ENCODE measurements around the gene ULBP1.
"Not testable (repeated sequence)": the region's sequence is repeated elsewhere in the genome, so short reads cannot be mapped to it uniquely, and the experiment has no call there.

ULBP1 gene

GRCh38 chr6:150001295-150002008 is 37.7 kb downstream of the ULBP1 start:
- peaks cover 0 to 37% (median 2%) of the 10 kb centered on the region in 5 experiments for H3K27me3 ChIP-seq (replicated peaks in 2 of 5; ENCODE audit: control insufficient read depth in 4 of 5, insufficient read depth in 5 of 5, low read length in 4 of 5)
- ChIA-PET POLR2A (no interaction called here), CTCF (no interaction called here)
- H3K4me3 ChIP-seq (ENCODE audit: control insufficient read depth in 1 of 7, extremely low read depth in 1 of 7, insufficient read depth in 4 of 7, low read depth in 2 of 7, low read length in 6 of 7): no peak overlapping the region
- peaks cover 0 to 6% (median 0%) of the 10 kb centered on the region in 5 experiments for H3K9me3 ChIP-seq (ENCODE audit: control extremely low read depth in 1 of 5, control insufficient read depth in 4 of 5, insufficient read depth in 2 of 5, low read depth in 1 of 5, low read length in 4 of 5)
- peaks cover 0 to 18% (median 17%) of the 10 kb centered on the region in 4 experiments for H3K4me1 ChIP-seq (ENCODE audit: control extremely low read depth in 1 of 4, control insufficient read depth in 4 of 4, insufficient read depth in 4 of 4, low read length in 3 of 4)
- no peak for DNase-seq
- 100% methylated on average over 1 of the region's 3 CpGs for WGBS (ENCODE audit: insufficient coverage)
- no peaks in the 10 kb centered on the region for H3K36me3 ChIP-seq (ENCODE audit: control insufficient read depth in 4 of 4, insufficient read depth in 4 of 4, low read length in 3 of 4)
- no peak overlapping the region for H3K27ac ChIP-seq (ENCODE audit: insufficient read depth in 1 of 2, low read depth in 1 of 2, low read length in 2 of 2, poor library complexity in 1 of 2, severe bottlenecking in 2 of 2)

GRCh38 chr6:150002710-150003109 is 39.0 kb downstream of the ULBP1 start:
- H3K4me3 ChIP-seq (ENCODE audit: control insufficient read depth in 1 of 7, extremely low read depth in 1 of 7, insufficient read depth in 4 of 7, low read depth in 2 of 7, low read length in 6 of 7): no peak overlapping the region
- H3K36me3 ChIP-seq (ENCODE audit: control insufficient read depth in 4 of 4, insufficient read depth in 4 of 4, low read length in 3 of 4): no peaks in the 10 kb centered on the region
- POLR2A ChIA-PET: no interaction called here
- WGBS (ENCODE audit: insufficient coverage): 100% methylated on average over 1 of the region's 2 CpGs
- DNase-seq: no peak
- CTCF ChIA-PET: no interaction called here
- peaks cover 0 to 18% (median 17%) of the 10 kb centered on the region in 4 experiments for H3K4me1 ChIP-seq (ENCODE audit: control extremely low read depth in 1 of 4, control insufficient read depth in 4 of 4, insufficient read depth in 4 of 4, low read length in 3 of 4)
- H3K27ac ChIP-seq (ENCODE audit: insufficient read depth in 1 of 2, low read depth in 1 of 2, low read length in 2 of 2, poor library complexity in 1 of 2, severe bottlenecking in 2 of 2): no peak overlapping the region
- H3K9me3 ChIP-seq (ENCODE audit: control extremely low read depth in 1 of 5, control insufficient read depth in 4 of 5, insufficient read depth in 2 of 5, low read depth in 1 of 5, low read length in 4 of 5): peaks cover 0 to 6% (median 0%) of the 10 kb centered on the region in 5 experiments
- peaks cover 0 to 37% (median 2%) of the 10 kb centered on the region in 5 experiments for H3K27me3 ChIP-seq (replicated peaks in 2 of 5; ENCODE audit: control insufficient read depth in 4 of 5, insufficient read depth in 5 of 5, low read length in 4 of 5)

GRCh38 chr6:150003599-150003998 is 39.9 kb downstream of the ULBP1 start:
- DNase-seq; H3K27ac ChIP-seq (ENCODE audit: insufficient read depth in 1 of 2, low read depth in 1 of 2, low read length in 2 of 2, poor library complexity in 1 of 2, severe bottlenecking in 2 of 2); H3K36me3 ChIP-seq (ENCODE audit: control insufficient read depth in 4 of 4, insufficient read depth in 4 of 4, low read length in 3 of 4); POLR2A ChIA-PET; H3K9me3 ChIP-seq (ENCODE audit: control extremely low read depth in 1 of 5, control insufficient read depth in 4 of 5, insufficient read depth in 2 of 5, low read depth in 1 of 5, low read length in 4 of 5); CTCF ChIA-PET; H3K4me3 ChIP-seq (ENCODE audit: control insufficient read depth in 1 of 7, extremely low read depth in 1 of 7, insufficient read depth in 4 of 7, low read depth in 2 of 7, low read length in 6 of 7): not testable (repeated sequence)
- Histone ChIP-seq H3K27me3 (replicated peaks in 2 of 5; ENCODE audit: control insufficient read depth in 4 of 5, insufficient read depth in 5 of 5, low read length in 4 of 5) (peaks cover 0 to 46% (median 5%) of the 10 kb centered on the region in 5 experiments), H3K4me1 (ENCODE audit: control extremely low read depth in 1 of 4, control insufficient read depth in 4 of 4, insufficient read depth in 4 of 4, low read length in 3 of 4) (peaks cover 0 to 18% (median 17%) of the 10 kb centered on the region in 4 experiments)
- WGBS (ENCODE audit: insufficient coverage): 100% methylated on average over 1 of the region's 3 CpGs

- H3K36me3 ChIP-seq (ENCODE audit: control insufficient read depth in 4 of 4, insufficient read depth in 4 of 4, low read length in 3 of 4): no peaks in the 10 kb centered on the region
- DNase-seq: peak in 2 of 3 donors; percentile 56 to 64
- peak overlapping the region; percentile 42 to 85 (median 73) for H3K4me3 ChIP-seq (ENCODE audit: control insufficient read depth in 1 of 7, extremely low read depth in 1 of 7, insufficient read depth in 4 of 7, low read depth in 2 of 7, low read length in 6 of 7)
- H3K4me1 ChIP-seq (ENCODE audit: control extremely low read depth in 1 of 4, control insufficient read depth in 4 of 4, insufficient read depth in 4 of 4, low read length in 3 of 4): peaks cover 0 to 18% (median 17%) of the 10 kb centered on the region in 4 experiments
- peaks cover 0 to 6% (median 0%) of the 10 kb centered on the region in 5 experiments for H3K9me3 ChIP-seq (ENCODE audit: control extremely low read depth in 1 of 5, control insufficient read depth in 4 of 5, insufficient read depth in 2 of 5, low read depth in 1 of 5, low read length in 4 of 5)
- peaks cover 0 to 52% (median 7%) of the 10 kb centered on the region in 5 experiments for H3K27me3 ChIP-seq (replicated peaks in 2 of 5; ENCODE audit: control insufficient read depth in 4 of 5, insufficient read depth in 5 of 5, low read length in 4 of 5)
- H3K27ac ChIP-seq (ENCODE audit: insufficient read depth in 1 of 2, low read depth in 1 of 2, low read length in 2 of 2, poor library complexity in 1 of 2, severe bottlenecking in 2 of 2): no peak overlapping the region
- 49% methylated on average over 11 of the region's 14 CpGs for WGBS (ENCODE audit: insufficient coverage)
- ChIA-PET POLR2A (no interaction called here), CTCF (no interaction called here)
These were observed 40.5 kb downstream of the ULBP1 start for GRCh38 chr6:150004101-150004782.

GRCh38 chr6:150004783-150005717 is 41.3 kb downstream of the ULBP1 start:
- Histone ChIP-seq H3K27me3 (replicated peaks in 2 of 5; ENCODE audit: control insufficient read depth in 4 of 5, insufficient read depth in 5 of 5, low read length in 4 of 5) (peaks cover 0 to 55% (median 7%) of the 10 kb centered on the region in 5 experiments), H3K4me3 (ENCODE audit: control insufficient read depth in 1 of 7, extremely low read depth in 1 of 7, insufficient read depth in 4 of 7, low read depth in 2 of 7, low read length in 6 of 7) (peak overlapping the region; percentile 42 to 85 (median 73)), H3K4me1 (ENCODE audit: control extremely low read depth in 1 of 4, control insufficient read depth in 4 of 4, insufficient read depth in 4 of 4, low read length in 3 of 4) (peaks cover 0 to 18% (median 17%) of the 10 kb centered on the region in 4 experiments), H3K27ac (ENCODE audit: insufficient read depth in 1 of 2, low read depth in 1 of 2, low read length in 2 of 2, poor library complexity in 1 of 2, severe bottlenecking in 2 of 2) (no peak overlapping the region), H3K9me3 (ENCODE audit: control extremely low read depth in 1 of 5, control insufficient read depth in 4 of 5, insufficient read depth in 2 of 5, low read depth in 1 of 5, low read length in 4 of 5) (peaks cover 0 to 6% (median 0%) of the 10 kb centered on the region in 5 experiments), H3K36me3 (ENCODE audit: control insufficient read depth in 4 of 4, insufficient read depth in 4 of 4, low read length in 3 of 4) (no peaks in the 10 kb centered on the region)
- peak; percentile 89 to 92 (median 92) for DNase-seq
- POLR2A ChIA-PET: no interaction called here
- CTCF ChIA-PET: no interaction called here
- WGBS (ENCODE audit: insufficient coverage): 0% methylated on average over 58 of the region's 79 CpGs

- ChIA-PET POLR2A (no interaction called here), CTCF (interaction anchor here (3.1 kb wide), 1 partner anchor 11 kb away, joined by 17 read pairs; no protein-coding TSS in a partner anchor)
- no peak for DNase-seq
- peaks cover 0 to 18% (median 17%) of the 10 kb centered on the region in 4 experiments for H3K4me1 ChIP-seq (ENCODE audit: control extremely low read depth in 1 of 4, control insufficient read depth in 4 of 4, insufficient read depth in 4 of 4, low read length in 3 of 4)
- H3K9me3 ChIP-seq (ENCODE audit: control extremely low read depth in 1 of 5, control insufficient read depth in 4 of 5, insufficient read depth in 2 of 5, low read depth in 1 of 5, low read length in 4 of 5): peaks cover 0 to 6% (median 0%) of the 10 kb centered on the region in 5 experiments
- H3K36me3 ChIP-seq (ENCODE audit: control insufficient read depth in 4 of 4, insufficient read depth in 4 of 4, low read length in 3 of 4): no peaks in the 10 kb centered on the region
- no peak overlapping the region for H3K27ac ChIP-seq (ENCODE audit: insufficient read depth in 1 of 2, low read depth in 1 of 2, low read length in 2 of 2, poor library complexity in 1 of 2, severe bottlenecking in 2 of 2)
- H3K4me3 ChIP-seq (ENCODE audit: control insufficient read depth in 1 of 7, extremely low read depth in 1 of 7, insufficient read depth in 4 of 7, low read depth in 2 of 7, low read length in 6 of 7): peak overlapping the region in 6 of 7 experiments; percentile 42 to 85 (median 74)
- H3K27me3 ChIP-seq (replicated peaks in 2 of 5; ENCODE audit: control insufficient read depth in 4 of 5, insufficient read depth in 5 of 5, low read length in 4 of 5): peaks cover 0 to 59% (median 7%) of the 10 kb centered on the region in 5 experiments
- WGBS (ENCODE audit: insufficient coverage): 85% methylated on average over 12 of the region's 14 CpGs
These were observed 42.3 kb downstream of the ULBP1 start for GRCh38 chr6:150005761-150006651.

All from common myeloid progenitor, CD34-positive (primary cell).